Natural killer cell (primary cell): Measurements from ENCODE around the gene BEST4. TPM values are rescaled to one million over a fixed set of nuclear protein-coding genes. Genes with fewer than 3 reads are reported as not detected.

Experiments used
- ATAC-seq, 3 donors: fragments of 150-1000 bp in 2 of 3; fragments of 200-7000 bp in 1 of 3; cut with Tn5 transposase; 1 replicate in 1 of 3; 2 replicates in 2 of 3; pipeline ENCODE4 v1.10.0; 2021; ENCODE audit warnings: mild to moderate bottlenecking in 2 of 3, moderate library complexity in 2 of 3
- DNase-seq, 2 donors: peaks; one replicate each; pipeline versions ENCODE4 v3.0.0 to v3.0.0-alpha.2; 2013 to 2021; ENCODE audit warnings: mixed read lengths in 1 of 2
- H3K27ac ChIP-seq: one replicate; pipeline ENCODE4 v1.5.1; 2013; ENCODE audit warnings: mild to moderate bottlenecking, low read length
- H3K27me3 ChIP-seq: one replicate; pipeline ENCODE4 v1.6.1; 2013; ENCODE audit warnings: low read length; ENCODE audit not compliant: control insufficient read depth, insufficient read depth
- H3K36me3 ChIP-seq: one replicate; pipeline ENCODE4 v1.6.1; 2013; ENCODE audit warnings: low read length; ENCODE audit not compliant: control insufficient read depth, insufficient read depth
- H3K4me1 ChIP-seq: one replicate; pipeline ENCODE4 v1.6.1; 2013; ENCODE audit warnings: low read length; ENCODE audit not compliant: control insufficient read depth, insufficient read depth
- H3K4me3 ChIP-seq: one replicate; pipeline ENCODE4 v1.5.1; 2013; ENCODE audit warnings: low read length
- H3K9me3 ChIP-seq: one replicate; pipeline ENCODE4 v1.6.1; 2013; ENCODE audit warnings: low read length; ENCODE audit not compliant: control insufficient read depth, insufficient read depth
- H3K27ac Mint-ChIP-seq, 2 donors: one replicate each; pipeline ENCODE4 v1.8.0; 2022; ENCODE audit warnings: mild to moderate bottlenecking in 2 of 2, mixed read lengths in 2 of 2, moderate library complexity in 1 of 2
- H3K27me3 Mint-ChIP-seq, 2 donors: one replicate each; pipeline ENCODE4 v1.8.0; 2022; ENCODE audit warnings: low read depth in 2 of 2, mixed read lengths in 2 of 2
- H3K36me3 Mint-ChIP-seq: one replicate; pipeline ENCODE4 v1.8.0; 2022; ENCODE audit warnings: mixed read lengths
- H3K4me1 Mint-ChIP-seq, 2 donors: one replicate each; pipeline ENCODE4 v1.8.0; 2022; ENCODE audit warnings: mixed read lengths in 2 of 2
- H3K4me3 Mint-ChIP-seq: one replicate; pipeline ENCODE4 v1.8.0; 2022; ENCODE audit warnings: mild to moderate bottlenecking, moderate library complexity, mixed read lengths
- H3K9me3 Mint-ChIP-seq, 2 donors: one replicate each; pipeline ENCODE4 v1.8.0; 2022; ENCODE audit warnings: mixed read lengths in 2 of 2
- WGBS: methylation state at CpG from one replicate; pipeline ENCODE4 v1.1.7; 2013; ENCODE audit warnings: missing lambda C conversion rate; ENCODE audit not compliant: insufficient coverage; 5-methylcytosine and 5-hydroxymethylcytosine counted together
- intact Hi-C: fragments of 100-400 bp; cut with micrococcal nuclease; formaldehyde crosslinking; loops from one replicate; pipeline ENCODE4 v1.14.2; 2022
- total RNA-seq, 4 donors: library from RNA; stranded (reverse); fragments of 120-200 nt in 1 of 4; gene quantifications; one replicate each; pipeline versions ENCODE4 v1.2.3 to v1.2.4, GENCODE V29; 2013 to 2022
- TF ChIP-seq, protein P1 (sequence below): fragments of 200-600 bp; IDR thresholded peaks from one replicate; pipeline ENCODE4 v1.8.0; 2022; ENCODE audit warnings: antibody characterized with exemption

Gene BEST4
- total RNA-seq, 3 donors from 2014 or later (not counting 1 experiment from before 2014, with no cell fraction given): 0.18 to 0.33 (median 0.28) TPM

GRCh38 chr1:44819608-44820327 is 31.8 kb upstream of the BEST4 start:
- Histone ChIP-seq H3K4me1 (peaks cover 30% of the 10 kb centered on the region), H3K36me3 (no peaks in the 10 kb centered on the region), H3K4me3 (peak overlapping the region; percentile 76), H3K27ac (peak overlapping the region; percentile 100), H3K9me3 (no peaks in the 10 kb centered on the region), H3K27me3 (no peaks in the 10 kb centered on the region)
- TF ChIP-seq, protein P1, sequence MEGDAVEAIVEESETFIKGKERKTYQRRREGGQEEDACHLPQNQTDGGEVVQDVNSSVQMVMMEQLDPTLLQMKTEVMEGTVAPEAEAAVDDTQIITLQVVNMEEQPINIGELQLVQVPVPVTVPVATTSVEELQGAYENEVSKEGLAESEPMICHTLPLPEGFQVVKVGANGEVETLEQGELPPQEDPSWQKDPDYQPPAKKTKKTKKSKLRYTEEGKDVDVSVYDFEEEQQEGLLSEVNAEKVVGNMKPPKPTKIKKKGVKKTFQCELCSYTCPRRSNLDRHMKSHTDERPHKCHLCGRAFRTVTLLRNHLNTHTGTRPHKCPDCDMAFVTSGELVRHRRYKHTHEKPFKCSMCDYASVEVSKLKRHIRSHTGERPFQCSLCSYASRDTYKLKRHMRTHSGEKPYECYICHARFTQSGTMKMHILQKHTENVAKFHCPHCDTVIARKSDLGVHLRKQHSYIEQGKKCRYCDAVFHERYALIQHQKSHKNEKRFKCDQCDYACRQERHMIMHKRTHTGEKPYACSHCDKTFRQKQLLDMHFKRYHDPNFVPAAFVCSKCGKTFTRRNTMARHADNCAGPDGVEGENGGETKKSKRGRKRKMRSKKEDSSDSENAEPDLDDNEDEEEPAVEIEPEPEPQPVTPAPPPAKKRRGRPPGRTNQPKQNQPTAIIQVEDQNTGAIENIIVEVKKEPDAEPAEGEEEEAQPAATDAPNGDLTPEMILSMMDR: no peak
- WGBS: under 1% methylated on average over 33 of the region's 33 CpGs
- ATAC-seq: peak; percentile 79 to 91 (median 81)
- intact Hi-C loops: loop anchor here (1.0 to 2.0 kb wide), 3 partner anchors 19 to 89 kb away; partner anchors contain the start of genes PLK3 and RNU5D-1
- Mint-ChIP-seq H3K36me3 (no peaks in the 10 kb centered on the region), H3K27me3 (no peaks in the 10 kb centered on the region), H3K27ac (peak overlapping the region; percentile 99 to 100), H3K4me3 (peak overlapping the region; percentile 94), H3K4me1 (peaks cover 33 to 44% of the 10 kb centered on the region in 2 donors), H3K9me3 (no peaks in the 10 kb centered on the region)
- DNase-seq: peak; percentile 83 to 91

DNA sequence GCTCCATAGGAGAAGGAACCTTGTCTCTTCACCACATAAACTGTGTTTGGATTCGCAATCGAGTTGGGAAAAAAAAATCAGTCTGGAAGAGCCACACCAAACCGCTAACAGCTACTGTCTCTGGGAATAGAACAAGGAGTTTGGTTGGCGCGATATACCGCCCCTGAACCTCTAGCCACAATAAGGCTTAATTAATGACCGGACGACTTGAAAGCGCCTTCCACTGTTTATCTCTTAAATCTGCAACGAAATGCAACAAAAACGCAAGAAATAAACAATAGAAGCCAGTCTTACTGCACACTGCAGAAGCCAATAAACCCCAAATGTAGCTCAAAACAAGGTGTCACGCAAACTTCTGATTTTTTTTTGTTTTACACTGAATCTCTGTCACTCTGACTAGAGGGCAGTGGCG is 31.2 kb upstream of the BEST4 start:
- peaks cover 35% of the 10 kb centered on the region for H3K4me1 ChIP-seq
- H3K27ac Mint-ChIP-seq: peak overlapping the region; percentile 99 to 100
- no peak for DNase-seq
- peaks cover 36 to 47% of the 10 kb centered on the region in 2 donors for H3K4me1 Mint-ChIP-seq
- TF ChIP-seq, protein P1: no peak
- H3K36me3 Mint-ChIP-seq: no peaks in the 10 kb centered on the region
- no peak for ATAC-seq
- peak overlapping the region; percentile 94 for H3K4me3 Mint-ChIP-seq
- no peaks in the 10 kb centered on the region for H3K9me3 Mint-ChIP-seq
- no peaks in the 10 kb centered on the region for H3K27me3 ChIP-seq
- H3K27me3 Mint-ChIP-seq: no peaks in the 10 kb centered on the region
- H3K36me3 ChIP-seq: no peaks in the 10 kb centered on the region
- peak overlapping the region; percentile 76 for H3K4me3 ChIP-seq
- WGBS: 0% methylated on average over 13 of the region's 13 CpGs
- H3K9me3 ChIP-seq: no peaks in the 10 kb centered on the region
- H3K27ac ChIP-seq: peak overlapping the region; percentile 100
- intact Hi-C loops: loop anchor here (1.0 to 2.0 kb wide), 3 partner anchors 18 to 88 kb away; partner anchors contain the start of genes PLK3 and RNU5D-1

- Histone ChIP-seq H3K4me1 (peaks cover 46% of the 10 kb centered on the region), H3K36me3 (no peaks in the 10 kb centered on the region), H3K27me3 (no peaks in the 10 kb centered on the region), H3K4me3 (no peak overlapping the region), H3K9me3 (no peaks in the 10 kb centered on the region), H3K27ac (no peak overlapping the region)
- no peaks in the 10 kb centered on the region for H3K9me3 Mint-ChIP-seq
- no peaks in the 10 kb centered on the region for H3K27me3 Mint-ChIP-seq
- H3K4me1 Mint-ChIP-seq: peaks cover 42 to 54% of the 10 kb centered on the region in 2 donors
- TF ChIP-seq, protein P1: no peak
- WGBS: 98% methylated on average over 11 of the region's 11 CpGs
- peak overlapping the region; percentile 94 for H3K4me3 Mint-ChIP-seq
- intact Hi-C loops: loop anchor here (2.0 kb wide), 2 partner anchors 17 to 87 kb away; partner anchors contain the start of genes PLK3 and RNU5D-1
- H3K36me3 Mint-ChIP-seq: no peaks in the 10 kb centered on the region
- H3K27ac Mint-ChIP-seq: peak overlapping the region; percentile 99 to 100
- peak in 1 of 2 donors; percentile 12 for DNase-seq
- ATAC-seq: no peak
Observed at GRCh38 chr1:44817771-44818495, 30.0 kb upstream of the BEST4 start.
